ENCODE measurements around the gene BICRA.
"Not testable (repeated sequence)": the region's sequence is repeated elsewhere in the genome, so short reads cannot be mapped to it uniquely, and the experiment has no call there.

The BICRA gene

GRCh38 chr19:47719047-47719859, 110.3 kb downstream of the BICRA start:
- Mint-ChIP-seq H3K36me3 (ENCODE audit: low read depth) (peaks cover 18% of the 10 kb centered on the region), H3K4me3 (peak overlapping the region; percentile 65 to 84 (median 75)), H3K27ac (peak overlapping the region; percentile 75 to 99 (median 94))

GRCh38 chr19:47720669-47721422, 111.9 kb downstream of the BICRA start:
- peak overlapping the region; percentile 65 to 75 (median 74) for H3K27ac Mint-ChIP-seq
- H3K4me3 Mint-ChIP-seq, result peak overlapping the region in 2 of 3 experiments; percentile 16 to 23
- TF ChIP-seq, protein P1, sequence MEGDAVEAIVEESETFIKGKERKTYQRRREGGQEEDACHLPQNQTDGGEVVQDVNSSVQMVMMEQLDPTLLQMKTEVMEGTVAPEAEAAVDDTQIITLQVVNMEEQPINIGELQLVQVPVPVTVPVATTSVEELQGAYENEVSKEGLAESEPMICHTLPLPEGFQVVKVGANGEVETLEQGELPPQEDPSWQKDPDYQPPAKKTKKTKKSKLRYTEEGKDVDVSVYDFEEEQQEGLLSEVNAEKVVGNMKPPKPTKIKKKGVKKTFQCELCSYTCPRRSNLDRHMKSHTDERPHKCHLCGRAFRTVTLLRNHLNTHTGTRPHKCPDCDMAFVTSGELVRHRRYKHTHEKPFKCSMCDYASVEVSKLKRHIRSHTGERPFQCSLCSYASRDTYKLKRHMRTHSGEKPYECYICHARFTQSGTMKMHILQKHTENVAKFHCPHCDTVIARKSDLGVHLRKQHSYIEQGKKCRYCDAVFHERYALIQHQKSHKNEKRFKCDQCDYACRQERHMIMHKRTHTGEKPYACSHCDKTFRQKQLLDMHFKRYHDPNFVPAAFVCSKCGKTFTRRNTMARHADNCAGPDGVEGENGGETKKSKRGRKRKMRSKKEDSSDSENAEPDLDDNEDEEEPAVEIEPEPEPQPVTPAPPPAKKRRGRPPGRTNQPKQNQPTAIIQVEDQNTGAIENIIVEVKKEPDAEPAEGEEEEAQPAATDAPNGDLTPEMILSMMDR (IDR thresholded peaks at IDR 0.05; ENCODE audit: unreplicated experiment in 3 of 3), result no peak
- peaks cover 41% of the 10 kb centered on the region for H3K4me1 Mint-ChIP-seq
- peaks cover 5% of the 10 kb centered on the region for H3K27me3 Mint-ChIP-seq (ENCODE audit: low read depth)
- H3K36me3 Mint-ChIP-seq (ENCODE audit: low read depth), result peaks cover 8% of the 10 kb centered on the region
- H3K9me3 Mint-ChIP-seq, result no peaks in the 10 kb centered on the region

More at GRCh38 chr19:47719047-47719859, 110.3 kb downstream of the BICRA start:
- H3K4me1 Mint-ChIP-seq, result peaks cover 50% of the 10 kb centered on the region
- peaks cover 5% of the 10 kb centered on the region for H3K9me3 Mint-ChIP-seq
- peaks cover 10% of the 10 kb centered on the region for H3K27me3 Mint-ChIP-seq (ENCODE audit: low read depth)
- TF ChIP-seq, protein P1 (IDR thresholded peaks at IDR 0.05; ENCODE audit: unreplicated experiment in 3 of 3), result no peak

- H3K4me3 Mint-ChIP-seq, result no peak overlapping the region
- peak overlapping the region in 1 of 3 experiments; percentile 43 for H3K27ac Mint-ChIP-seq
- peaks cover 30% of the 10 kb centered on the region for H3K4me1 Mint-ChIP-seq
- H3K9me3 Mint-ChIP-seq, result no peaks in the 10 kb centered on the region
- peaks cover 5% of the 10 kb centered on the region for H3K27me3 Mint-ChIP-seq (ENCODE audit: low read depth)
- peaks cover 10% of the 10 kb centered on the region for H3K36me3 Mint-ChIP-seq (ENCODE audit: low read depth)
- TF ChIP-seq, protein P1 (IDR thresholded peaks at IDR 0.05; ENCODE audit: unreplicated experiment in 3 of 3), result no peak
Measured at GRCh38 chr19:47723581-47723940, 114.6 kb downstream of the BICRA start.

DNA sequence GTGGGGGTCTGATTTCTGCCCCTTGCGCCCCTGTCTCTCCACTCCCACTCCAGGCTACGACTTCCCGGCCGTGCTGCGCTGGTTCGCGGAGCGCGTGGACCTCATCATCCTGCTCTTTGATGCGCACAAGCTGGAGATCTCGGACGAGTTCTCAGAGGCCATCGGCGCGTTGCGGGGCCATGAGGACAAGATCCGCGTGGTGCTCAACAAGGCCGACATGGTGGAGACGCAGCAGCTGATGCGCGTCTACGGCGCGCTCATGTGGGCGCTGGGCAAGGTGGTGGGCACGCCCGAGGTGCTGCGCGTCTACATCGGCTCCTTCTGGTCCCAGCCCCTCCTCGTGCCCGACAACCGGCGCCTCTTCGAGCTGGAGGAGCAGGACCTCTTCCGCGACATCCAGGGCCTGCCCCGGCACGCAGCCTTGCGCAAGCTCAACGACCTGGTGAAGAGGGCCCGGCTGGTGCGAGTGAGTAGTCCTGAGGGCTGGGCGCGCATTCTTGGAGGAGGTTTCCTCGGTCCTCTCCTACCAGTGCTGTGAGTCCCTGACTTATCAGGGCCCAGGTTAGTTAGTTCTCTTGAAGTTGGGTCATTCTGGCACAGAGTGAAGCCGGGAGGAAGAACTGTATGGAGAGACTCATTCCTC, 116.9 kb downstream of the BICRA start:
- peaks cover 21% of the 10 kb centered on the region for H3K4me1 Mint-ChIP-seq
- no peak overlapping the region for H3K4me3 Mint-ChIP-seq
- peaks cover 12% of the 10 kb centered on the region for H3K36me3 Mint-ChIP-seq (ENCODE audit: low read depth)
- TF ChIP-seq, protein P1 (IDR thresholded peaks at IDR 0.05; ENCODE audit: unreplicated experiment in 3 of 3), result no peak
- peaks cover 6% of the 10 kb centered on the region for H3K27me3 Mint-ChIP-seq (ENCODE audit: low read depth)
- H3K27ac Mint-ChIP-seq, result no peak overlapping the region
- no peaks in the 10 kb centered on the region for H3K9me3 Mint-ChIP-seq

DNA sequence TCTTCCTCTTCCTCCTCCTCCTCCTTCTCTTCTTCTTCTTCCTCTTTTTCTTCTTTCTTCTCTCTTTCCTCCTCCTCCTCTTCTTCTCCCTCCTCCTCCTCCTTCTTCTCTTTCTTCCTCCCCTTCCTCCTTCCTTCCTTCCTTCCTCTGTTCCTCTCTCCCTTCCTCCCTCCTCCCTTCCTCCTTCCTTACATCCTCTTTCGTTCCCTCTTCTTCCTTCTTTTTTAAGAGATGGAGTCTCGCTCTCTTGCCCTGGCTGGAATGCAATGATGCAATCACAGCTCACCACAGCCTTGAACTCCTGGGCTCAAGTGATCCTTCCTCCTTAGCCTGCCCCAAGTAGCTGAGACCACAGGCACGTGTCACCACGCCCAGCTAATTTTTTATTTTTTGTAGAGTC, 117.5 kb downstream of the BICRA start:
- TF ChIP-seq, protein P1 (IDR thresholded peaks at IDR 0.05; ENCODE audit: unreplicated experiment in 3 of 3), result no peak
- no peaks in the 10 kb centered on the region for H3K9me3 Mint-ChIP-seq
- H3K27ac Mint-ChIP-seq, result no peak overlapping the region
- peaks cover 6% of the 10 kb centered on the region for H3K27me3 Mint-ChIP-seq (ENCODE audit: low read depth)
- H3K36me3 Mint-ChIP-seq (ENCODE audit: low read depth), result peaks cover 12% of the 10 kb centered on the region
- H3K4me1 Mint-ChIP-seq, result peaks cover 18% of the 10 kb centered on the region
- no peak overlapping the region for H3K4me3 Mint-ChIP-seq

- not testable (repeated sequence) for H3K27me3 Mint-ChIP-seq (ENCODE audit: low read depth)
- Mint-ChIP-seq H3K36me3 (ENCODE audit: low read depth) (peaks cover 12% of the 10 kb centered on the region), H3K4me3 (peak overlapping the region in 1 of 3 experiments; percentile 37)
Measured at GRCh38 chr19:47728295-47728694, 119.4 kb downstream of the BICRA start.

More at GRCh38 chr19:47728295-47728694, 119.4 kb downstream of the BICRA start:
- H3K4me1 Mint-ChIP-seq, result peaks cover 18% of the 10 kb centered on the region
- H3K27ac Mint-ChIP-seq, result peak overlapping the region in 2 of 3 experiments; percentile 24 to 48
- H3K9me3 Mint-ChIP-seq, result not testable (repeated sequence)
